ENCODE measurements around the gene SLIT1. TPM values are rescaled to one million over a fixed set of nuclear protein-coding genes. Genes with fewer than 3 reads are reported as not detected.
A peak's percentile ranks its signal among the peaks of the same experiment; 100 is the strongest.

The SLIT1 gene
- total RNA-seq, 1 donor: not detected

DNA sequence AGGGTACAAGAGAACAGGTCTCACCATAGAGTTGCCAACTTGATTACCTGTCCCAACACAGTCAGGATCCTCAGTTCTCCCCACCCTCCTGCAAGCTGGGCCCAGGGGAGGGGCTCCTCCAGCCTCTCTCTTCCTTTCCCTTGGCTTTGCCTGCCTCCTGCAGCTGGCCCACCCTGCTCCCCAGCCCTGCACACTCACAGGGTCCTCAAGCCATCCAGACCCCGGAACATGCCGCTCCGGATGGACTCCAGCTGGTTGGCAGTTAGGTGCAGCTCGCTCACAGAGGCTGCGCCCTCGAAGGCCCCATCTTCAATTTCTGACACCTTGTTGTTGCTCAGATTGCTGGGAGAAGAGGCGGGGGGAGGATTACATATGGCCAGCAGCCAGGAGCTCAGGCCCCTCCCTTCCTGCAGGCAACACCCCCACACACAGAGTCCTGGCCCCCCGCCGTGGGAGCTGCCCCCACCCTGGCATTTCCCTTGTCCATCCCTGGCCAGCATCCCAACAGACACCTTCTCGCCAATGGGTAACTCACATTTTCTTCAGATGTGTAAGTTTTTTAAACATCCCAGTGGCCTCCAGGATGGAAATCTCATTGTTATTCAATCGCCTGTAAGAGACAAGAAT lies 139.2 kb downstream of the SLIT1 start:
- TF ChIP-seq CTCF (IDR thresholded peaks at IDR 0.05; ENCODE audit: extremely low read depth, low read depth, low read length): no peak
- DNase-seq (ENCODE audit: insufficient read length, low spot score, missing footprints): peak; percentile 9
- H4K20me1 ChIP-seq (ENCODE audit: insufficient read depth, low read length): no peaks in the 10 kb centered on the region

GRCh38 chr10:97043563-97043855 lies 142.2 kb downstream of the SLIT1 start:
- H3K4me1 ChIP-seq (ENCODE audit: insufficient read depth, low read length): no peaks in the 10 kb centered on the region
- H3K36me3 ChIP-seq (ENCODE audit: insufficient read depth, low read length): no peaks in the 10 kb centered on the region
- no peaks in the 10 kb centered on the region for H4K20me1 ChIP-seq (ENCODE audit: insufficient read depth, low read length)
- no peak overlapping the region for H3K4me3 ChIP-seq (ENCODE audit: insufficient read depth, low read length)
- H3K4me2 ChIP-seq (ENCODE audit: insufficient read depth, low read length): no peak overlapping the region
- DNase-seq (ENCODE audit: insufficient read length, low spot score, missing footprints): no peak
- H3K27me3 ChIP-seq (ENCODE audit: insufficient read depth, low read length): no peaks in the 10 kb centered on the region
- no peak overlapping the region for H3K27ac ChIP-seq (ENCODE audit: low read depth, low read length)
- no peaks in the 10 kb centered on the region for H3K9me3 ChIP-seq (ENCODE audit: low read depth, low read length)
- H2AFZ ChIP-seq (ENCODE audit: low read length): no peak overlapping the region
- no peaks in the 10 kb centered on the region for H3K79me2 ChIP-seq (ENCODE audit: insufficient read depth, low read length)
- no peak for TF ChIP-seq CTCF (IDR thresholded peaks at IDR 0.05; ENCODE audit: extremely low read depth, low read depth, low read length)

More for the DNA sequence above, 139.2 kb downstream of the SLIT1 start:
- H3K27ac ChIP-seq (ENCODE audit: low read depth, low read length): no peak overlapping the region
- no peaks in the 10 kb centered on the region for H3K36me3 ChIP-seq (ENCODE audit: insufficient read depth, low read length)
- no peaks in the 10 kb centered on the region for H3K4me1 ChIP-seq (ENCODE audit: insufficient read depth, low read length)
- peaks cover 8% of the 10 kb centered on the region for H3K27me3 ChIP-seq (ENCODE audit: insufficient read depth, low read length)
- H2AFZ ChIP-seq (ENCODE audit: low read length): no peak overlapping the region
- no peaks in the 10 kb centered on the region for H3K79me2 ChIP-seq (ENCODE audit: insufficient read depth, low read length)
- H3K9me3 ChIP-seq (ENCODE audit: low read depth, low read length): no peaks in the 10 kb centered on the region
- H3K4me2 ChIP-seq (ENCODE audit: insufficient read depth, low read length): no peak overlapping the region
- H3K4me3 ChIP-seq (ENCODE audit: insufficient read depth, low read length): no peak overlapping the region

DNA sequence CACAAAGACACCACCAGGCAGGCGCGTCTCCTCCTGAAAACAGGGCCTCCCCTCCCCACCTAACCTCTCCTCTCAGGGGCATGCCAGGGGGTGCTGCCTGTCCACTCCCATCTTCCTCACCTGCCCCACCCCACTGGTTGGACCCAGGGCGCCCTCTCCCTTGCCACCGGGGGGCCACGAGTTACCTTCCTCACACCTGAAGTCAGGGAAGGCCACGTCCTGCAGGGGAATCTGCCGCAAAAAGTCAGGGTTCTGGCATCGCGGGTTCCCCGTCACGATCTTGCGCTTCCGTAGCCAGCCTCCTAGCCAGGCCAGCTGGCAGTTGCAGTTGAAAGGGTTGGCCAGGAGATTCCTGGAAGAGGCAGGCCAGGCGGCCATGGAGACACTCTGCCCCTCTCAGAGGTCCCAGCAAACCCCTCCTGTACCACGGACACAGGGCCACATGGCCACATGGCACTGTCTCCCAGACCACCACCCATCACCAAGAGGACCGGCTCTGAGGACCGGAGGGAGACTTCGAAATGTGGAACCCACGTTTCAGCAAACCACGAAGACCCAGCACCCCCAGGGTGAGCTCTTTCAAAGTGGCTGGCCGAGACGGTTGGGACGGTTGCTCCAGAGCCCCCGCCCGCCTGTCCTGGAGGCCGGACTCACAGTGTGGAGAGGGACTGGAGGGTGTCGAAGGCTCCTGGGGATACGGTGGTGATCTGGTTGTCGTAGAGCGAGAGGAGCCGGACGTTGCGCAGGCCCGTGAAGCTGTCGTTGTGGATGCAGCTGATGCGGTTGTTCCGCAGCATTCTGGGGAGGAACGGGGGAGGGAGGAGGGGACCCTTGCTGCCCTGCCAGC lies 142.8 kb downstream of the SLIT1 start:
- Histone ChIP-seq H3K27me3 (ENCODE audit: insufficient read depth, low read length) (no peaks in the 10 kb centered on the region), H4K20me1 (ENCODE audit: insufficient read depth, low read length) (no peaks in the 10 kb centered on the region), H3K36me3 (ENCODE audit: insufficient read depth, low read length) (no peaks in the 10 kb centered on the region), H3K4me1 (ENCODE audit: insufficient read depth, low read length) (no peaks in the 10 kb centered on the region), H2AFZ (ENCODE audit: low read length) (no peak overlapping the region), H3K4me2 (ENCODE audit: insufficient read depth, low read length) (no peak overlapping the region), H3K9me3 (ENCODE audit: low read depth, low read length) (no peaks in the 10 kb centered on the region), H3K4me3 (ENCODE audit: insufficient read depth, low read length) (no peak overlapping the region), H3K27ac (ENCODE audit: low read depth, low read length) (no peak overlapping the region), H3K79me2 (ENCODE audit: insufficient read depth, low read length) (no peaks in the 10 kb centered on the region)
- DNase-seq (ENCODE audit: insufficient read length, low spot score, missing footprints): peak; percentile 80
- TF ChIP-seq CTCF (IDR thresholded peaks at IDR 0.05; ENCODE audit: extremely low read depth, low read depth, low read length): no peak

DNA sequence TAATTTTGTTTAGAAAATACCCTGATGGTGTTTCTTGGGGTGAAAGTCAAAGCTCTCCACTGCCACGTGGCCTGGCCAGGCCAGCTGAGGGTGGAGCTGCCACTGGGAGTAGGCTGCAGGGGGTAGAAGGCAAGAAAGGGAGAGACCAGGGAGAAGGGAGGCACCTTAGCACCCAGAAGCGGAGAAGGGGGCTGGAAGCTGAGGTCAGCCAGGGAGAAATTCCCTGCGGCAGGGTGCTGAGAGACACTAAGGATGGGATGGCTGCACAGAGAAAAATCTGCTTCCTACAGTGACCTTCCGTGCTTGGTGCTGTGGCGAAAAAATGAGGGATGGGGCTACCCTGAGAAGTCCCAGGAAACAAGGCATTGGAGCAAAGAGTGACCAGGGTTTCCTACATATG lies 143.7 kb downstream of the SLIT1 start:
- Histone ChIP-seq H3K27ac (ENCODE audit: low read depth, low read length) (no peak overlapping the region), H3K4me3 (ENCODE audit: insufficient read depth, low read length) (no peak overlapping the region), H3K36me3 (ENCODE audit: insufficient read depth, low read length) (no peaks in the 10 kb centered on the region), H3K4me2 (ENCODE audit: insufficient read depth, low read length) (no peak overlapping the region), H3K9me3 (ENCODE audit: low read depth, low read length) (no peaks in the 10 kb centered on the region), H3K27me3 (ENCODE audit: insufficient read depth, low read length) (no peaks in the 10 kb centered on the region), H4K20me1 (ENCODE audit: insufficient read depth, low read length) (no peaks in the 10 kb centered on the region), H2AFZ (ENCODE audit: low read length) (no peak overlapping the region), H3K4me1 (ENCODE audit: insufficient read depth, low read length) (peaks cover 8% of the 10 kb centered on the region), H3K79me2 (ENCODE audit: insufficient read depth, low read length) (no peaks in the 10 kb centered on the region)
- no peak for TF ChIP-seq CTCF (IDR thresholded peaks at IDR 0.05; ENCODE audit: extremely low read depth, low read depth, low read length)
- peak; percentile 37 for DNase-seq (ENCODE audit: insufficient read length, low spot score, missing footprints)

Data from osteoblast (primary cell).